Caco-2 (cell line): ENCODE results near the gene FRMD6. TPM values are rescaled to one million over a fixed set of nuclear protein-coding genes. Genes with fewer than 3 reads are reported as not detected.

ENCODE experiments used
- BruUV-seq: library from RNA; stranded (reverse); fragments of 400-500 nt; replicated peaks from 2 replicates; lab custom pipeline; 2021; lab: Mats Ljungman, UMichigan
- CTCF ChIA-PET: fragments of 300-600 bp; sonication (Branson Sonifier 250); formaldehyde crosslinking; loops from one replicate; lab custom pipeline; 2022; ENCODE audit warnings: antibody characterized with exemption; lab: Charles Lee
- POLR2A ChIA-PET: fragments of 300-600 bp; sonication (Branson Sonifier 250); formaldehyde crosslinking; loops from one replicate; lab custom pipeline; 2022; ENCODE audit warnings: antibody characterized with exemption; lab: Charles Lee
- DNase-seq, 2 experiments: peaks; one replicate each; pipeline versions ENCODE4 v3.0.0 to v3.0.0-alpha.2; 2020 to 2022
- H3K27me3 ChIP-seq: replicated peaks from 2 replicates; pipeline ENCODE4 v1.6.0; 2011; ENCODE audit warnings: low read length; ENCODE audit not compliant: control insufficient read depth, insufficient read depth
- H3K36me3 ChIP-seq: 2 replicates; pipeline ENCODE4 v1.5.1; 2011; ENCODE audit warnings: low read length; ENCODE audit not compliant: control insufficient read depth, insufficient read depth
- H3K4me1 ChIP-seq: fragments of 250-450 bp; sonication (Bioruptor Pico); 2 replicates; pipeline ENCODE4 v1.5.1; 2020; ENCODE audit warnings: mild to moderate bottlenecking
- H3K4me3 ChIP-seq: 2 replicates; pipeline ENCODE4 v1.5.1; 2011; ENCODE audit warnings: low read depth, mild to moderate bottlenecking, control low read depth, low read length
- H3K9me3 ChIP-seq: fragments of 250-450 bp; sonication (Bioruptor Pico); 2 replicates; pipeline ENCODE4 v1.5.1; 2020; ENCODE audit warnings: mild to moderate bottlenecking, moderate library complexity
- H3K27ac Mint-ChIP-seq: one replicate; pipeline ENCODE4 v1.8.0; 2022; ENCODE audit warnings: mixed read lengths; ENCODE audit not compliant: unreplicated experiment
- H3K27me3 Mint-ChIP-seq: one replicate; pipeline ENCODE4 v1.8.0; 2022; ENCODE audit warnings: mixed read lengths; ENCODE audit not compliant: insufficient read depth, unreplicated experiment
- H3K36me3 Mint-ChIP-seq: one replicate; pipeline ENCODE4 v1.8.0; 2022; ENCODE audit warnings: mild to moderate bottlenecking, mixed read lengths; ENCODE audit not compliant: insufficient read depth, unreplicated experiment
- H3K4me1 Mint-ChIP-seq: one replicate; pipeline ENCODE4 v1.8.0; 2022; ENCODE audit warnings: low read depth, mixed read lengths; ENCODE audit not compliant: unreplicated experiment
- H3K4me3 Mint-ChIP-seq: one replicate; pipeline ENCODE4 v1.8.0; 2022; ENCODE audit warnings: mild to moderate bottlenecking, moderate library complexity, mixed read lengths; ENCODE audit not compliant: unreplicated experiment
- H3K9me3 Mint-ChIP-seq: one replicate; pipeline ENCODE4 v1.8.0; 2022; ENCODE audit warnings: mixed read lengths; ENCODE audit not compliant: unreplicated experiment
- intact Hi-C: fragments of 100-400 bp; cut with micrococcal nuclease; formaldehyde crosslinking; loops from one replicate; pipeline ENCODE4 v1.10.0; 2022; ENCODE audit not compliant: unreplicated experiment
- total RNA-seq: library from RNA; stranded (reverse); gene quantifications from 2 replicates; pipeline ENCODE4 v1.2.3, GENCODE V29; 2022
- TF ChIP-seq, protein P1 (sequence below), 2 experiments: fragments of 200-600 bp in 1 of 2; IDR thresholded peaks; 1 replicate in 1 of 2; 2 replicates in 1 of 2; pipeline versions ENCODE4 v1.5.1 to v1.8.0; 2011 to 2022; ENCODE audit warnings: antibody characterized with exemption in 1 of 2, control low read depth in 1 of 2, inconsistent platforms in 1 of 2, low read depth in 1 of 2, low read length in 1 of 2, mild to moderate bottlenecking in 1 of 2, moderate library complexity in 1 of 2; ENCODE audit not compliant: insufficient read depth in 1 of 2, severe bottlenecking in 1 of 2, unreplicated experiment in 1 of 2

Gene FRMD6
- total RNA-seq, 1 experiment from 2014 or later = 35.7 TPM

DNA sequence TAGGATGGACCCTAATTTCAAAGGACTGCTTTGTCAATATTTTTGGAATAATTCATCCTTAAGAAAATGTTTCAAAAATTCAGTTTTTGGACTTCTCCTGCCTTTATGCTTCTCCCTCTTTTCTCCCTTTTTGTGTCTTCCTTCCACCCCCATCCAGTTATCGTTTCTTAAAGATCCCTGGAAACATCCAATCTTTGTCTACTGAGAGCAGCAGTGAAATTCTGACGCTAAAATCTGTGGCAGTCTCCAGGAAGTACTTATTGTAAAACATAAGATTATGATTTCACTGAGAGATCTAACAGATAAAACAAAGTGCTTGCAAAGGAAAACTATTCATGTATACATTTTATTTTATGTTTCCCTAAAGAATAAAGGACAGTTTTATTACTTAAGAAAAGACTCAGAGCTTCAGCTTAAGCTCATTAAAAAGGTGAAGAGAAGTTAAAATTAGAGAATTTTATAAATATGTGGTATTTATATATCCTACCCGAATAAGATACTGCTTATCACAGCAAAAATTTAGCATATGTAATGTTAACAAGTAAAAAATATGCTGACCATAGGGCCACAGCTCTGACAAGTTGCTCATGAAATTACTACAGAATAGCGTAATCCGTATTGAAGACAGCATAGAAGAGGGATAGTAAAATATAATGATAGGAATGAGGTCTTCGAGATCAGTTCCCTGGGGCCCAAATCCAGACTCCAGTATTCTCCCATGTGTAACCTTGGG lies 6.9 kb downstream of the FRMD6 start:
- peaks cover 35% of the 10 kb centered on the region for H3K4me1 Mint-ChIP-seq
- no peaks in the 10 kb centered on the region for H3K9me3 Mint-ChIP-seq
- Histone ChIP-seq H3K4me3 (no peak overlapping the region), H3K36me3 (no peaks in the 10 kb centered on the region), H3K4me1 (peaks cover 5% of the 10 kb centered on the region), H3K27me3 (no peaks in the 10 kb centered on the region), H3K9me3 (no peaks in the 10 kb centered on the region)
- intact Hi-C loops = loop anchor here (10.0 kb wide), 2 partner anchors 204 to 326 kb away; partner anchors contain the start of gene RTRAF
- DNase-seq = no peak
- H3K4me3 Mint-ChIP-seq = no peak overlapping the region
- peaks cover 24% of the 10 kb centered on the region for H3K36me3 Mint-ChIP-seq
- ChIA-PET CTCF (no interaction called here), POLR2A (no interaction called here)
- H3K27me3 Mint-ChIP-seq = no peaks in the 10 kb centered on the region
- TF ChIP-seq, protein P1, sequence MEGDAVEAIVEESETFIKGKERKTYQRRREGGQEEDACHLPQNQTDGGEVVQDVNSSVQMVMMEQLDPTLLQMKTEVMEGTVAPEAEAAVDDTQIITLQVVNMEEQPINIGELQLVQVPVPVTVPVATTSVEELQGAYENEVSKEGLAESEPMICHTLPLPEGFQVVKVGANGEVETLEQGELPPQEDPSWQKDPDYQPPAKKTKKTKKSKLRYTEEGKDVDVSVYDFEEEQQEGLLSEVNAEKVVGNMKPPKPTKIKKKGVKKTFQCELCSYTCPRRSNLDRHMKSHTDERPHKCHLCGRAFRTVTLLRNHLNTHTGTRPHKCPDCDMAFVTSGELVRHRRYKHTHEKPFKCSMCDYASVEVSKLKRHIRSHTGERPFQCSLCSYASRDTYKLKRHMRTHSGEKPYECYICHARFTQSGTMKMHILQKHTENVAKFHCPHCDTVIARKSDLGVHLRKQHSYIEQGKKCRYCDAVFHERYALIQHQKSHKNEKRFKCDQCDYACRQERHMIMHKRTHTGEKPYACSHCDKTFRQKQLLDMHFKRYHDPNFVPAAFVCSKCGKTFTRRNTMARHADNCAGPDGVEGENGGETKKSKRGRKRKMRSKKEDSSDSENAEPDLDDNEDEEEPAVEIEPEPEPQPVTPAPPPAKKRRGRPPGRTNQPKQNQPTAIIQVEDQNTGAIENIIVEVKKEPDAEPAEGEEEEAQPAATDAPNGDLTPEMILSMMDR (IDR thresholded peaks at IDR 0.05; ENCODE audit: insufficient read depth in 1 of 2, low read depth in 1 of 2, low read length in 1 of 2, severe bottlenecking in 1 of 2, unreplicated experiment in 1 of 2) = no peak
- no TSS peak for BruUV-seq
- no peak overlapping the region for H3K27ac Mint-ChIP-seq

DNA sequence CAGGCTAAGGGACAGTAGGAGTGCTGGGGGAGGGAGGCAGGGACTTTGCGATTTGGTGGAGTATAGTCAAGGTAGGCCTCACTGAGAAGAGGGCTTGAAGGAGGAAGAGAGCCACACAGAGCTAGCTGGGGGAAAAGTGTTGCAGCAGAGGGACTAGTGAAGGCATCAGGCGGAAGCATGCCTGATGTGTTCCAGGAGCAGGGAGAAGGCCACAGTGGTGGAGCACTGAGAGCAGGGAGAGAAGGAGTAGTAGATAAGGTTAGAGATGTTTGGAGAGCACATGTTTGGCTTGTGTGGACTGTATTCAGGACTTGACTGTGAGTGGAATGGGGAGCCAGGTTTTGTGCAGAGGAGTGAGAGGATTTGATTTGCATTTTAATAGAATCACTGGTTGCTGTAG lies 9.0 kb downstream of the FRMD6 start:
- Mint-ChIP-seq H3K4me3 (no peak overlapping the region), H3K9me3 (no peaks in the 10 kb centered on the region), H3K27ac (no peak overlapping the region), H3K27me3 (no peaks in the 10 kb centered on the region), H3K4me1 (peaks cover 23% of the 10 kb centered on the region), H3K36me3 (peaks cover 24% of the 10 kb centered on the region)
- TF ChIP-seq, protein P1 (IDR thresholded peaks at IDR 0.05; ENCODE audit: insufficient read depth in 1 of 2, low read depth in 1 of 2, low read length in 1 of 2, severe bottlenecking in 1 of 2, unreplicated experiment in 1 of 2) = no peak
- no peaks in the 10 kb centered on the region for H3K4me1 ChIP-seq
- BruUV-seq = no TSS peak
- ChIA-PET CTCF (no interaction called here), POLR2A (no interaction called here)
- intact Hi-C loops = no loop called here
- H3K9me3 ChIP-seq = no peaks in the 10 kb centered on the region
- DNase-seq = no peak
- no peaks in the 10 kb centered on the region for H3K27me3 ChIP-seq
- no peak overlapping the region for H3K4me3 ChIP-seq
- H3K36me3 ChIP-seq = no peaks in the 10 kb centered on the region

DNA sequence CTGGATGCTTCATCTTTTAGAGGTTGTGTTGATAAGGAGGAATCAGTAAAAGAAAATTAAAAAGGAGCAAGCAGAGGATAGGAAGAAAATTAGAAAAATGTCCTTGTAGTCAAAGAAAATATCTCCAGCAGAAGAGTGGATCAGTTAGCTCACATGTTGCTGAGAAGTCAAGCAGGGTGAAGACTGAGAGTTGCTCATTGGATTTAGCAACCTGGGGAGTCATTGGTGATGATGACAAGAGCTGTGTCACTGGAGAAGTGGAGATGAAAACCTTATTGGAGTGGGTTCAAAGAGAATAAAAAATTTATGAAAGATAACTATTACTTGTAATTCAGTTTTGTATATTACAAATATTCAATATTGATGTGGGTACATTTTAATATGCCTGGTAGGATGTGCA lies 9.8 kb downstream of the FRMD6 start:
- Mint-ChIP-seq H3K36me3 (peaks cover 24% of the 10 kb centered on the region), H3K9me3 (no peaks in the 10 kb centered on the region), H3K4me3 (no peak overlapping the region), H3K27me3 (no peaks in the 10 kb centered on the region), H3K4me1 (peaks cover 26% of the 10 kb centered on the region), H3K27ac (no peak overlapping the region)
- Histone ChIP-seq H3K4me3 (no peak overlapping the region), H3K27me3 (no peaks in the 10 kb centered on the region), H3K4me1 (no peaks in the 10 kb centered on the region), H3K9me3 (no peaks in the 10 kb centered on the region), H3K36me3 (no peaks in the 10 kb centered on the region)
- TF ChIP-seq, protein P1 (IDR thresholded peaks at IDR 0.05; ENCODE audit: insufficient read depth in 1 of 2, low read depth in 1 of 2, low read length in 1 of 2, severe bottlenecking in 1 of 2, unreplicated experiment in 1 of 2) = no peak
- ChIA-PET POLR2A (no interaction called here), CTCF (no interaction called here)
- no TSS peak for BruUV-seq
- intact Hi-C loops = no loop called here
- no peak for DNase-seq
